Endometrium (tissue), 2 donors: ENCODE measurements around the gene TRAPPC2.
"Not testable (repeated sequence)": the region's sequence is repeated elsewhere in the genome, so short reads cannot be mapped to it uniquely, and the experiment has no call there.

Experiments used
- FAIRE-seq: peaks from 2 replicates; lab custom pipeline; 2012; peaks lifted over from hg19 to GRCh38; lab: Jason Lieb, UNC
- donor health status: control.
- donor health status: control.

TRAPPC2 gene

GRCh38 chrX:13747836-13748235, 13.4 kb upstream of the TRAPPC2 start:
- no peak for FAIRE-seq

- FAIRE-seq: no peak
Measured at GRCh38 chrX:13742397-13743176, 8.2 kb upstream of the TRAPPC2 start.

DNA sequence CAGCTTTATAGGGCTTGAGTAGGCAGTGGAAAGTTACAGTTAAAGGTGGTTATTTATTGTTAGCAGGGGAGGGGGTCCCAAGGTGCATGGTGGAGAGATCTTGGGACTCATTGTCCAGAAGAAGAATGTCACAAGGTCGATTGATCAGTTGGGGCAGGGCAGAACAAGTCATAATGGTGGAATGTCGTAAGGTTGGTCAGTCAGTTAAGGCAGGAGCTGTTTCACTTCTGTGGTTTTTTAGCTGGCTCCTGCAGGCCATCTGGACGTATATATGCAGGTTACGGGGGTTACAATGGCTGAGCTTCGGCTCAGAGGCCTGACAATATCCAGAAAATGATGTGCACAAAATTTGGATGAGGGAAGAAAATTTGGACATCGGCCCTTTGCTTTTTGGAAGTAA, 7.3 kb upstream of the TRAPPC2 start:
- no peak for FAIRE-seq

GRCh38 chrX:13733506-13733905, 914 bp downstream of the TRAPPC2 start:
- FAIRE-seq: no peak

DNA sequence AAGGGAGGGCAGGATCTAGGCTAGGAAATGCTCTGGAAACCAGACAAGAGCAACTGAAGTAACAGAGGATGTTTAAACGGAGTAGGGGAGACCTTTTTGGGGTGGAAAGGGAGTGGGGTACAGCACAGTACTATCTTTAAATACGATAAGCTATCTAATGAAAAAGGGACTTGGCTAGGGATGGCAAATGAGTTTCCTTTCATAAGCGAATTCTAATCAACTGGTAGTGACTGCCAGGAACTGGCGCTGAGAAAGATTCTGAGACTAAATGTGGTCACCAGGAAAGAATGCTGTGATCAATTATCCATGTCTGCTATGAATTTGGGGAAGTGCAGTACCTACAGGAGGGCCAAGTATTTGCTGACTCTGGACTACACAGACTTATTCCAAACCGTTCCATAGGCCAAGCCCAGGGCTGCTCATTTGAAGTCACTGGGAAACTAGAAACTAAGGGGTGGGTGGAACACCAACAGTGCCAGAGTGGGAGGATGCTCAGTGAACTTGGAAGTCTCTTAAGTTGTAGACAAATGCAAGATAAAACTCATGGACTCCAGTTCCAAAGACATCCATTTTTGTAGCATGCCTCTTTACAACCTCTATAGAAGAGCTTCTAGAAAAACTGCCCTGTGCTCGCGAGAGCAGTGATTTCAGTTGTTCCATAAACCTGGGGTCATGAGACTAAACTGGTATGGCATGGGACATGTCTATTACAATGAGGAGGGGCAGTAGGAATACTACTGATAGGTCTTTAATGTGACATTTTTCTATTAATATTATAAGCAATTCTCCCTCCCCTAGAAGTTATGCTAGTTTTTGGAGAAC, 2.0 kb downstream of the TRAPPC2 start:
- FAIRE-seq: no peak

DNA sequence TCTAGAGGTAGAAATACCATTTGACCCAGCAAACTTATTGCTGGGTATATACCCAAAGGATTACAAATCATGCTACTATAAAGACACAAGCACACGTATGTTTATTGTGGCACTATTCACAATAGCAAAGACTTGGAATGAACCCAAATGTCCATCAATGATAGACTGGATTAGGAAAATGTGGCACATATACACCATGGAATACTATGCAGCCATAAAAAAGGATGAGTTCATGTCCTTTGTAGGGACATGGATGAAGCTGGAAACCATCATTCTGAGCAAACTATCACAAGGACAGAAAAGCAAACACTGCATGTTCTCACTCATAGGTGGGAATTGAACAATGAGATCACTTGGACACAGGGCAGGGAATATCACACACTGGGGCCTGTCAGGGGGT, 3.9 kb downstream of the TRAPPC2 start:
- FAIRE-seq: not testable (repeated sequence)

GRCh38 chrX:13726583-13726982, 7.8 kb downstream of the TRAPPC2 start:
- not testable (repeated sequence) for FAIRE-seq

DNA sequence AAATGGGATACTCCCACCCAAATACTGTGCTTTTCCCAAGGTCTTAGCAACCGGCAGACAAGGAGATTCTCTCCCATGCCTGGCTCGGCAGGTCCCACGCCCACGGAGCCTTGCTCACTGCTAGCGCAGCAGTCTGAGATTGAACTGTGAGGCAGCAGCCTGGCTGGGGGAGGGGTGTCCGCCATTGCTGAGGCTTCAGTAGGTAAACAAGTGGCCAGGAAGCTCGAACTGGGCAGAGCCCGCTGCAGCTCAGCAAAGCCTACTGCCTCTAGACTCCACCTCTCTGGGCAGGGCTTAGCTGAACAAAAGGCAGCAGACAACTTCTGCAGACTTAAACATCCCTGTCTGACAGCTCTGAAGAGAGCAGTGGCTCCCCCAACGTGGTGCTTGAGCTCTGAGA, 9.5 kb downstream of the TRAPPC2 start:
- not testable (repeated sequence) for FAIRE-seq

DNA sequence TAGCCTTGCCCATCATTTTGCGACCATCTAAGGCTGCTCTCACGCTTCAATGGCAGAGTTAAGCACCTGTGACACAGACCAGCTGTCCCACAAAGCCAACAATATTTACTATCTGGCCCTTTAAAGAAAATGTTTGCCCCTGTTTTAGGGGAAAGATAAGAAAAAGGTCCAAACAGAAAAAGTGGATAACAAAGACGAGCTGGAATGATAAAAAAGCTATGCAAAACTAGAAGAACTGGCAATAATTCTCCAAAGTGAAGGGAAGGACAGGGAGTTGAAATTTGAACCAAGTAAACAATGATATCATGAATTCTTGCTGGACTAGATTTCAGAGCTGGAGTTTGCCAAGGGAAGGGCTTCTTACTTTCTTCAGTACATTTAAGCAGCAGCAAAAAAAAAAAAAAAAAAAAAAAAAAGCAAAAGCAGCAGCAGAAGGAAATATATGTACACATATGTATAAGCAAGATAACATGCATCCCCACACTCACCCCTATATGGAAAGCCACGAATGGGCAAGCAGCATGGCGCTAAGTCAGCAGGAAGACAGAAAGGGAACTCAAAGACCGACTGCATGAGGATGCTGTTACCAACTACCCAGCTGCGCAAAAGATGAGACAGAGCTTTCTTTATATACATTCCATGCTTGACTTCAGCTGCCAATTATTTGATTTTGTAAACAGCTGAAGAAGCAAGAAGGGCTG, 12.5 kb downstream of the TRAPPC2 start:
- no peak for FAIRE-seq

- no peak for FAIRE-seq
Measured at GRCh38 chrX:13721371-13721770, 13.0 kb downstream of the TRAPPC2 start.

- no peak for FAIRE-seq
Measured at GRCh38 chrX:13719192-13719856, 15.1 kb downstream of the TRAPPC2 start.

GRCh38 chrX:13717700-13718472, 16.5 kb downstream of the TRAPPC2 start:
- no peak for FAIRE-seq

DNA sequence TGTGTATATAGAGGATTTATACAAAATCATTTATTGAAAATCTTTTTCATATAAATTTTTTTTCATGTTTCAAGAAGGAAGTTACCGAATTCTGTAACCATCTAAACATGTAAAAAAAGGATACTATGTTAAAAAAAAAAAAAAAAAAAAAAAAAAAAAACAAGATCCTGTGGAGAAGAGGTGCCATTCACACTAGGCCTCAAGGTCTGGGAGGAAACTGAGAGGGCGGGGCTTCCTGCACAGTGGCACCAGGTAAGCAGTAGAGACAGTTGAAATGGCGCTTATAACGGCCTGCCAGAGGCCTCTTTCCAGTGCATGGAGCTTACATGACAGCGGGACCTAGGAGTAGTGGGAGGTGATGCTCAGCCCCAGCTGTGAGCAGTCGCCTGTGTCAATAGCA, 17.5 kb downstream of the TRAPPC2 start:
- no peak for FAIRE-seq

- FAIRE-seq: no peak
Measured at GRCh38 chrX:13716455-13716854, 18.0 kb downstream of the TRAPPC2 start.

DNA sequence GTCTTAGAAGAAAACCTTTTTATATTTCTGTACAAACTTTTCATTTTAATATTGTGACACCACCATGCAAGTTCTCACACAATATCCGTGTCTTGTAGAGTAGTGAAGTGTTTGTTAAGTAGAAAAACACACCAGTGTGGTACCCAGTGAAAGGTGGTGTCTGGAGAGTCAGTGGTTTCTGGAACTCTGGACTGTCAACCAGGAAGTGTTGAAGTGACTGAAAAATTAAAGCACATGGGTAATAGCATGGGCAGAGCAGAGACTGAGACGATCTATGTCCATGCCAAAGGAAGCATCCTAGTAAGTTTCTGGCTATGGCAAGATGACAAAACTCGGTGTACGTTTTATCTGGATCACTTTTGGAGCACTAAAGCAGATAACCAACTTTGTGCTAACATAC, 23.3 kb downstream of the TRAPPC2 start:
- FAIRE-seq: no peak

GRCh38 chrX:13703589-13703988, 30.8 kb downstream of the TRAPPC2 start:
- no peak for FAIRE-seq

DNA sequence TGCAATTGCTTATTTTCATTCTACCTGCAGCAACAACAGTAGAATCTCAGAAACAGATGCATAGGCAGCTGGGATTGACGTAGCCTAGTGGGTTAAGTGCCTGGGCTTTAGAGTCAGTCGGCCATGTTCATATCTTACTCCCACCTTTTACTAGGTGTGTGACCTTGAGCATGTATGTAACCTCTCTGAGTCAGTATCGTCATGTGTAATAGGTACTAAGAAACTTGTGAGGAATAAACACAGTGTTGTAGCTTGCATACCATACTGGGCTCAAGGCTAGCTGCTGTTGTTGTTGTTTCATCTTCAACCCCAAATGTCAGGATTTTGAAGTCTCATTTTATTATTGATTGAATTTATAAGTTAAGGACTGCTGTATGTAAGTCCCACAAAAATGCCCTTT, 31.3 kb downstream of the TRAPPC2 start:
- no peak for FAIRE-seq

GRCh38 chrX:13702111-13702789, 32.2 kb downstream of the TRAPPC2 start:
- FAIRE-seq: no peak

DNA sequence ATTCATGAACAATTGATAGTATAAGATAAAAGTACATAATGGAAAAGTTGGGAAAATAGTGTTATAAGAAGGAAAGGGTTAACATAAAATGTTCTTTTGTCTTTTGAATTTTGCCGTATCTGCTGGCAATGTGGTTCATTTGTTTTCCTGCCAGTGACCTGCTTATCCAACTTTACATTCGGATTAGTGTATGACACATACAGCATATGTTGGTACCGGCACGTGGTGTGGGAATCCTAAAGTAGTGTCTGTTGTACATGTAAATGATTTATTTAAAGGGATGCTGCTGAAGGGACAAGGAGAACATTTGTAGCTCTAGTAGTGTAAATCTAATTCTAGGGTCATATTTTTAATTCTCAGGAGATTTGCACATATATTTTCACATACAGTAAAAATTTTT, 34.0 kb downstream of the TRAPPC2 start:
- no peak for FAIRE-seq

- no peak for FAIRE-seq
Measured at GRCh38 chrX:13699183-13699826, 35.1 kb downstream of the TRAPPC2 start.
